Esophagus muscularis mucosa (tissue), 4 donors: Measurements from ENCODE around the gene MST1R. TPM values are rescaled to one million over a fixed set of nuclear protein-coding genes. Genes with fewer than 3 reads are reported as not detected.
A peak's percentile ranks its signal among the peaks of the same experiment; 100 is the strongest.
"Not testable (repeated sequence)": the region's sequence is repeated elsewhere in the genome, so short reads cannot be mapped to it uniquely, and the experiment has no call there.

Experiments used
- DNase-seq: peaks from one replicate; pipeline ENCODE4 v3.0.0-alpha.2; 2017; ENCODE audit errors: extremely low spot score
- H3K27ac ChIP-seq, 4 donors: fragments of 200-600 bp; sonication (generic); replicated peaks in 1 of 4; 1 replicate in 3 of 4; 2 replicates in 1 of 4; pipeline ENCODE4 v1.5.1; 2016 to 2019; ENCODE audit warnings: mild to moderate bottlenecking in 1 of 4
- H3K27me3 ChIP-seq, 4 donors: fragments of 200-600 bp; sonication (generic); one replicate each; pipeline versions ENCODE4 v1.5.1 to v1.6.0; 2016 to 2019
- H3K36me3 ChIP-seq, 4 donors: fragments of 200-600 bp; sonication (generic); one replicate each; pipeline ENCODE4 v1.5.1; 2016 to 2019
- H3K4me1 ChIP-seq, 4 donors: fragments of 200-600 bp; sonication (generic); one replicate each; pipeline ENCODE4 v1.5.1; 2016 to 2019
- H3K4me3 ChIP-seq, 4 donors: fragments of 200-600 bp; sonication (generic); 1 replicate in 2 of 4; 2 replicates in 2 of 4; pipeline ENCODE4 v1.5.1; 2016 to 2019; ENCODE audit warnings: mild to moderate bottlenecking in 4 of 4, moderate library complexity in 1 of 4
- H3K9me3 ChIP-seq, 4 donors: fragments of 200-600 bp; sonication (generic); 1 replicate in 3 of 4; 2 replicates in 1 of 4; pipeline ENCODE4 v1.5.1; 2016 to 2019
- EP300 ChIP-seq: sonication (generic); formaldehyde crosslinking; IDR thresholded peaks from one replicate; pipeline ENCODE4 v1.6.1; 2017; ENCODE audit warnings: antibody characterized with exemption
- POLR2A ChIP-seq: fragments of 450-650 bp; IDR thresholded peaks from one replicate; pipeline ENCODE4 v1.6.1; 2017; ENCODE audit warnings: antibody characterized with exemption, moderate library complexity, mild to moderate bottlenecking, low read depth
- POLR2AphosphoS5 ChIP-seq, 2 donors: sonication (generic); formaldehyde crosslinking; IDR thresholded peaks; one replicate each; pipeline ENCODE4 v1.6.1; 2017; ENCODE audit warnings: antibody characterized with exemption in 2 of 2
- WGBS: methylation state at CpG from one replicate; pipeline ENCODE4 v1.1.5; 2018; 5-methylcytosine and 5-hydroxymethylcytosine counted together
- intact Hi-C: fragments of 100-400 bp; cut with DNase I; formaldehyde crosslinking; loops from one replicate; pipeline ENCODE4 v1.15.1; 2023
- total RNA-seq, 4 donors: library from RNA; depleted of rRNA; stranded (reverse); fragments of >200 nt; gene quantifications; one replicate each; pipeline versions ENCODE4 v1.1.0 to v1.2.1, GENCODE V29; 2016
- TF ChIP-seq, protein P1 (sequence below), 3 experiments: fragments of 200-600 bp in 2 of 3; fragments of 450-650 bp in 1 of 3; sonication (generic) in 2 of 3; IDR thresholded peaks; one replicate each; pipeline ENCODE4 v1.5.1; 2017 to 2019; ENCODE audit warnings: antibody characterized with exemption in 3 of 3, mild to moderate bottlenecking in 2 of 3, moderate library complexity in 1 of 3

The MST1R gene
- total RNA-seq, 4 donors from 2014 or later: 1.7 to 6.6 (median 3.6) TPM

DNA sequence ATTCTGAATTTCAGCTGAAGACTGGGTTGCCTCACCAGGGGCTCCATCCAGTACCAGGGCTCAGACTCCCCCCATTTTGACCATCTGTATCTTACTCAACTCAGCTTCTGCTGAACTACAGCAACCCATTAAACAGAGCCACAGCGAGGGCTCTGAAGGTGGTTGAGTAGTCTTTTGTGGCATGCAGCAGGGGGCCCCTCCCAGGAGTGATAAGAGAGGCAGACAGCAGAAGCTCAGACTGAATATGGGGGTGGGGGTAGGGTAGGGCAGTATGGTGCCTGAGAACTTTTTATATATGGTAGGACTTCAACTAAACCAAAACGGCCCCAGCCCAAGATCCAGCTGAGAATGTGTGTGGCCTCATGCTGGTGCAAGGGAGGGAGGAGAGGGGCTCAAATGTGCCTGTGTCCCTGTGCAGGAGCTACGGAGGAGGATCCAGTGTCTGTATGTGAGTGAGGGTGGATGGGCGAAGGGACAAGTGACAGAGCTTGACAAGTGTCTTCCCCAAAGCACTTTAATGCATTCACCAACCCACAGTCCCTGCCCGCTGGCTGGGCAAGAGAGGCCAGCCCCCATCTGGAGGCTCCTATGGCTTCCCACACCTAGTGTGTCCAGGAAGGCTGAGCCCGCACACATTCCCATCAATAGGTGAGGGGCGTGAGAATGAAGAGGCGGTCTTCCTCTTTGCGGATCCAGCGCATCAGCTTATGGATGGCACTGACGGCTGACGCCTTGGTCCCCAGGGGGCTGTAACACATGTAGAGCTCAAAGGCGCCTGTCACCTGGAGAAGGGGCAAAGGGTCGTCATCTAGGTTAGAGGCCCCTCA lies 4.9 kb upstream of the MST1R start:
- 92% methylated on average over 8 of the region's 14 CpGs for WGBS
- H3K27ac ChIP-seq: no peak overlapping the region
- H3K4me1 ChIP-seq: peaks cover 17 to 30% (median 24%) of the 10 kb centered on the region in 4 donors
- intact Hi-C loops: loop anchor here (5.0 kb wide), 1 partner anchor 51 kb away; the partner anchor contains the start of gene TRAIP
- no peaks in the 10 kb centered on the region for H3K9me3 ChIP-seq
- H3K27me3 ChIP-seq: no peaks in the 10 kb centered on the region
- TF ChIP-seq, protein P1, sequence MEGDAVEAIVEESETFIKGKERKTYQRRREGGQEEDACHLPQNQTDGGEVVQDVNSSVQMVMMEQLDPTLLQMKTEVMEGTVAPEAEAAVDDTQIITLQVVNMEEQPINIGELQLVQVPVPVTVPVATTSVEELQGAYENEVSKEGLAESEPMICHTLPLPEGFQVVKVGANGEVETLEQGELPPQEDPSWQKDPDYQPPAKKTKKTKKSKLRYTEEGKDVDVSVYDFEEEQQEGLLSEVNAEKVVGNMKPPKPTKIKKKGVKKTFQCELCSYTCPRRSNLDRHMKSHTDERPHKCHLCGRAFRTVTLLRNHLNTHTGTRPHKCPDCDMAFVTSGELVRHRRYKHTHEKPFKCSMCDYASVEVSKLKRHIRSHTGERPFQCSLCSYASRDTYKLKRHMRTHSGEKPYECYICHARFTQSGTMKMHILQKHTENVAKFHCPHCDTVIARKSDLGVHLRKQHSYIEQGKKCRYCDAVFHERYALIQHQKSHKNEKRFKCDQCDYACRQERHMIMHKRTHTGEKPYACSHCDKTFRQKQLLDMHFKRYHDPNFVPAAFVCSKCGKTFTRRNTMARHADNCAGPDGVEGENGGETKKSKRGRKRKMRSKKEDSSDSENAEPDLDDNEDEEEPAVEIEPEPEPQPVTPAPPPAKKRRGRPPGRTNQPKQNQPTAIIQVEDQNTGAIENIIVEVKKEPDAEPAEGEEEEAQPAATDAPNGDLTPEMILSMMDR (IDR thresholded peaks at IDR 0.05): no peak
- TF ChIP-seq POLR2AphosphoS5 (IDR thresholded peaks at IDR 0.05) (no peak), POLR2A (no peak), EP300 (no peak)
- H3K36me3 ChIP-seq: peaks cover 6 to 48% (median 48%) of the 10 kb centered on the region in 4 donors
- H3K4me3 ChIP-seq: no peak overlapping the region
- no peak for DNase-seq

DNA sequence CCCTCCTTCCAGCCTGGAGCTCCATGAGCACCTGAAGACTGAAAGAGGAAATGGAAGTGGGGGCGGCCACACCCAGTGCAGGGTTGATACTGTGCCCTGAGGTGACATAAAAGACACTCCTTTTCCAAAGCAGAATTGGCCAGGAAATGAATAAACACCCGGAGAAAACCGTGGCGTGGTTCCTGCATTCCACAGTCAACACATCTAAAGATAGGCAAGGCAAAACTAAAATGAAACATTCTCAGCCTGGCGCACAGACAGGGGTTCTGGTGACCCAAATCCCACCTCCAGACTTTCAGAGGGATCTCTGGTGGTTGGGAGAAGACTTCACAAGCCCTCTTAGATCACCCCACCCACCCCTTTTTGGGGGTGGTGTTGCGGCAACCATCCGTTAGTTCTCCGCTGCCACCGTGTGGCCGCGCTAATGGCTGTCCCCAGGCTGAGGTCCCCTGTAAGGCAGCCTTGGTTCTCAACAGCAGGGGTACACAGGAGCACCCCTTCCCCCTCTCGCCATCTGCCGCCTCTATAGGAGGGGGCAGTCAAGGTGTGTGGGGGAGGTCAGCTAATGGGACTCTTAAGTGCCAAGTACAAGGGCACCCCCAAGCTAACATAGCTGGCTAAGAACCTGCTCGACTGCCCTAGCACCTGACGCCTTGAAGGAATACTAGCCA lies 2.5 kb upstream of the MST1R start:
- TF ChIP-seq EP300 (no peak), POLR2AphosphoS5 (IDR thresholded peaks at IDR 0.05) (peak in 1 of 2 donors; percentile 45)
- TF ChIP-seq, protein P1 (IDR thresholded peaks at IDR 0.05): peak; percentile 65 to 73 (median 65)
- Histone ChIP-seq H3K27ac (peak overlapping the region; percentile 37 to 58 (median 50)), H3K9me3 (no peaks in the 10 kb centered on the region), H3K4me3 (peak overlapping the region; percentile 34 to 52 (median 38)), H3K36me3 (peaks cover 6 to 29% (median 28%) of the 10 kb centered on the region in 4 donors), H3K27me3 (no peaks in the 10 kb centered on the region), H3K4me1 (peaks cover 26 to 53% (median 44%) of the 10 kb centered on the region in 4 donors)
- no peak for DNase-seq
- intact Hi-C loops: loop anchor here (2.0 to 5.0 kb wide), 2 partner anchors 49 to 103 kb away; partner anchors contain the start of genes INKA1 and TRAIP
- 12% methylated on average over 13 of the region's 15 CpGs for WGBS

DNA sequence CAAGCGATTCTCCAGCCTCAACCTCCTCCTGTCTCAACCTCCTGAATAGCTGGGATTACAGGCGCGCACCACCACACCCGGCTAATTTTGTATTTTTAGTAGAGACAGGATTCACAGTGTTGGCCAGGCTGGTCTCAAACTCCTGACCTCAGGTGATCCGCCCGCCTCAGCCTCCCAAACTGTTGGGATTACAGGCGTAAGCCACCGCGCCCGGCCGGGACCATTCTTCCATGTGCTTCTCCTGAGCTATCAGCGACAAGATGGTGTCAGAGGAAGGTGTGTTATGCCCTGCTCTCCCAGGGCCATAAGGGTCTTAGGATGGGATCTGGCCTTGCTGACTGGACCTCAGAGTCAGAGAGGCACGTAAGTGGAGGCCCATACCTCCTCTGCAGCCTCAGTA lies 775 bp upstream of the MST1R start:
- intact Hi-C loops: loop anchor here (5.0 kb wide), 1 partner anchor 62 kb away; no protein-coding TSS in a partner anchor
- DNase-seq, H3K9me3 ChIP-seq, H3K27me3 ChIP-seq: not testable (repeated sequence)
- peaks cover 0 to 11% (median 10%) of the 10 kb centered on the region in 4 donors for H3K36me3 ChIP-seq
- WGBS: 98% methylated on average over 8 of the region's 13 CpGs
- H3K4me1 ChIP-seq: peaks cover 28 to 60% (median 52%) of the 10 kb centered on the region in 4 donors
- peak overlapping the region in 1 of 4 donors; percentile 59 for H3K4me3 ChIP-seq
- peak overlapping the region in 1 of 4 donors; percentile 25 for H3K27ac ChIP-seq

DNA sequence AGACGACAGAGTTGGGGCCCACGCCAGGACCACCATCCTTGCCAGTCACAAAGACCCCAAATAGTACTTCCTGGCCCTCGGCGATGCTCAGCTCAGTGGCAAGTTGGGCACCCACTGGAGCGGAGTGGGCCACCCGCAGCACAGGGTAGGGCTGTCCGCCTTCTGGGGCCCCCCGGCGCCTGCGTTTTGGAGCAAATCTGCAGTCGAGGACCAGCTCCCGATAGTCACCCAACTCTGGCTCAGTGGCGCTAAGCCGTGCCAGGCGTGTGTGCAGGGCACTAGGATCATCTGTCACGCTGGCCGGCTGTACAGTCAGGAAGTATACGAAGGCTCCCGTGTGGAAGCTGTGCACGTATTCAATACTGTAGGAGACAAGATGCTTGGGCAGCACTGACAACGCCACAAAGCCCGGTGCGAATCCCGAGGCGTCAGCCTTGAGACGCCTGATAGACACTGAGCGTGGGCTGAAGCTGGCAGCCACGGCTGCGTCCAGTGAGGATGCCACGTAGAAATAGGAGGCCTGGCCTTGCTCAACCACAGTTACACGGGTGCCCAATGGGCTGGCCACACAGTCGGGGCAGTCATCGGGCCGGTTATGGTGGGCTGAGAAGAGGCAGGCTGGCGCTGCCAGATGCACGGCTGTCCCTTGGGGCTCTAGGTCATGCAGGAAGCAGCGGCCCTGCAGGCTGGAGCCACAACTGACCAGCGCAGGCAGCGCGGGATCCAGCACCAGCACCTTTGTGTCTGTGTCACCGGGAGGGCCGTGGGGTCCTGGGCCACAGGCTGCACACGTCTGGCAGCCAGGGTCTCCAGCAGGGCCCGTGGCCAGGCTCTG lies 945 bp downstream of the MST1R start:
- 94% methylated on average over 17 of the region's 44 CpGs for WGBS
- H3K4me1 ChIP-seq: peaks cover 28 to 60% (median 52%) of the 10 kb centered on the region in 4 donors
- H3K4me3 ChIP-seq: peak overlapping the region in 3 of 4 donors; percentile 51 to 59 (median 53)
- peaks cover 0 to 5% (median 0%) of the 10 kb centered on the region in 4 donors for H3K36me3 ChIP-seq
- H3K27me3 ChIP-seq: no peaks in the 10 kb centered on the region
- TF ChIP-seq POLR2AphosphoS5 (IDR thresholded peaks at IDR 0.05): no peak
- TF ChIP-seq, protein P1 (IDR thresholded peaks at IDR 0.05): no peak
- no peak for TF ChIP-seq EP300
- no peak for TF ChIP-seq POLR2A
- DNase-seq: no peak
- intact Hi-C loops: loop anchor here (5.0 kb wide), 1 partner anchor 60 kb away; no protein-coding TSS in a partner anchor
- H3K9me3 ChIP-seq: no peaks in the 10 kb centered on the region
- H3K27ac ChIP-seq: peak overlapping the region in 1 of 4 donors; percentile 59
